Tibial nerve (tissue), 4 donors: Measurements from ENCODE around the gene DUSP8.

ENCODE experiments used
- EP300 ChIP-seq, 2 donors: sonication (generic); formaldehyde crosslinking; IDR thresholded peaks; one replicate each; pipeline ENCODE4 v1.6.1; 2017; ENCODE audit warnings: antibody characterized with exemption in 2 of 2, mild to moderate bottlenecking in 1 of 2
- POLR2A ChIP-seq, 2 donors: fragments of 450-650 bp; IDR thresholded peaks; one replicate each; pipeline ENCODE4 v1.6.1; 2017; ENCODE audit warnings: antibody characterized with exemption in 2 of 2, mild to moderate bottlenecking in 2 of 2, moderate library complexity in 2 of 2
- TF ChIP-seq, protein P1 (sequence below), 5 experiments: fragments of 200-600 bp in 3 of 5; fragments of 450-650 bp in 2 of 5; sonication (generic) in 3 of 5; IDR thresholded peaks; one replicate each; pipeline ENCODE4 v1.5.1; 2016 to 2019; ENCODE audit warnings: antibody characterized with exemption in 5 of 5, mild to moderate bottlenecking in 3 of 5, moderate library complexity in 2 of 5

DNA sequence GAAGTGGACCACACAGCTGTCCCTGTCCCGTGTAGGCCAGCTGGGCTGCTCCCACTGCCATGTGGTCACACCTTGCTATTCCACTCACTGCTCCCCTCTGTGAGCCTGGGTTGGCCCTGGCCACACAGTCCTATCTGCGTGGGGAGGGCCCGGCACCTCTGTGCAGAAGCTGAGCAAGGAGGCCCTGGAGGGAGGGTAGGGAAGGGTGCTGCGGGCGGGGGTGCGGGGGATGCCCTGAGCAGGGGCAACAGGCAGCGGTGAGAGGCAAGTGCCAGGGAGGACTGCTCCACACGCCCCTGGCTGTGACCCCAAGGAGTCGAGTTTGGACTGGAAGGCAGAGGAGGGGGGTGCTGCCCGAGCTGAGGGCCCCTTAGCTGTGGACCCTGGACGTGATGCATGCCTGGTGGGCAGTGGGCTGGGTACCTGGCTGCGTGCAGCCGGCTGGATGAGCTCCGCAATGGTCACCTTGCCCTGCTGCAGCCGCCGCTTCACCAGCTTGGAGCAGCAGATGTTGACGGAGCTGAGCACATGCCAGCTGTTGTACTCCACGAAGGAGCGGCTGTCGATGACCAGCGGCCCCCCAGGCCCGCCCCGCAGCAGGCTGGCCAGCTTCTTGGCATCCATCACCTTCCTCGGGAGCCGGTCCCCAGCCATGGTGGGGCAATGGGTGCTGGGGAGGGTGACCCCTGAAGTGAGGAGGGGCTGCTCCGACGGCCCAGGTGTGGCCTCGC, 6.7 kb downstream of the DUSP8 start:
- TF ChIP-seq, protein P1, sequence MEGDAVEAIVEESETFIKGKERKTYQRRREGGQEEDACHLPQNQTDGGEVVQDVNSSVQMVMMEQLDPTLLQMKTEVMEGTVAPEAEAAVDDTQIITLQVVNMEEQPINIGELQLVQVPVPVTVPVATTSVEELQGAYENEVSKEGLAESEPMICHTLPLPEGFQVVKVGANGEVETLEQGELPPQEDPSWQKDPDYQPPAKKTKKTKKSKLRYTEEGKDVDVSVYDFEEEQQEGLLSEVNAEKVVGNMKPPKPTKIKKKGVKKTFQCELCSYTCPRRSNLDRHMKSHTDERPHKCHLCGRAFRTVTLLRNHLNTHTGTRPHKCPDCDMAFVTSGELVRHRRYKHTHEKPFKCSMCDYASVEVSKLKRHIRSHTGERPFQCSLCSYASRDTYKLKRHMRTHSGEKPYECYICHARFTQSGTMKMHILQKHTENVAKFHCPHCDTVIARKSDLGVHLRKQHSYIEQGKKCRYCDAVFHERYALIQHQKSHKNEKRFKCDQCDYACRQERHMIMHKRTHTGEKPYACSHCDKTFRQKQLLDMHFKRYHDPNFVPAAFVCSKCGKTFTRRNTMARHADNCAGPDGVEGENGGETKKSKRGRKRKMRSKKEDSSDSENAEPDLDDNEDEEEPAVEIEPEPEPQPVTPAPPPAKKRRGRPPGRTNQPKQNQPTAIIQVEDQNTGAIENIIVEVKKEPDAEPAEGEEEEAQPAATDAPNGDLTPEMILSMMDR (IDR thresholded peaks at IDR 0.05) = no peak
- TF ChIP-seq POLR2A (IDR thresholded peaks at IDR 0.05) (no peak), EP300 (IDR thresholded peaks at IDR 0.05) (no peak)
